Prostate gland (tissue), 2 donors: ENCODE measurements around the gene FRMD5.

ENCODE experiments used
- POLR2A ChIP-seq: fragments of 450-650 bp; IDR thresholded peaks from one replicate; pipeline ENCODE4 v1.6.1; 2016; ENCODE audit warnings: antibody characterized with exemption, mild to moderate bottlenecking
- POLR2AphosphoS5 ChIP-seq: sonication (generic); formaldehyde crosslinking; IDR thresholded peaks from one replicate; pipeline ENCODE4 v1.6.1; 2017; ENCODE audit warnings: antibody characterized with exemption
- TF ChIP-seq, protein P1 (sequence below), 4 experiments: fragments of 200-600 bp in 2 of 4; fragments of 450-650 bp in 2 of 4; sonication (generic) in 2 of 4; IDR thresholded peaks; 1 replicate in 3 of 4; 2 replicates in 1 of 4; pipeline ENCODE4 v1.5.1; 2016 to 2019; ENCODE audit warnings: antibody characterized with exemption in 4 of 4, mild to moderate bottlenecking in 2 of 4, moderate library complexity in 2 of 4

DNA sequence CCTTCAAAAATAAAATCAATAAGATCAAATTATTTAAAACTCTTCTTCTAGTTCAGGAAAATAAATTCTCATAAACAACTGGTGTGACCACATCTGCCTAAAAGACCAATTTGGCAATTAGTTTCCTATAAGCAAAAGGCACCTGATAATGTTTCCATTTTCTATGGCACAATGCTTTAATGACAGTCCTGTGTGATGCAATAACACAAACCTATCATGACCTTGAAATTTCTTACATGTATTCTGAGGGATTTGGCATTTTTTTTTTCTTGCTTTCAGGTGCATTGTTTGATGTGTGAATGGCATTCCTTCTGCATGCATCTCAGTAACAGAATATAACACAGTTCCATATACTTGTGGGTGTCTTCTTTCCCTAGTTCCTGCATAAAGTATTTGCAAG, 32.5 kb upstream of the FRMD5 start:
- TF ChIP-seq, protein P1, sequence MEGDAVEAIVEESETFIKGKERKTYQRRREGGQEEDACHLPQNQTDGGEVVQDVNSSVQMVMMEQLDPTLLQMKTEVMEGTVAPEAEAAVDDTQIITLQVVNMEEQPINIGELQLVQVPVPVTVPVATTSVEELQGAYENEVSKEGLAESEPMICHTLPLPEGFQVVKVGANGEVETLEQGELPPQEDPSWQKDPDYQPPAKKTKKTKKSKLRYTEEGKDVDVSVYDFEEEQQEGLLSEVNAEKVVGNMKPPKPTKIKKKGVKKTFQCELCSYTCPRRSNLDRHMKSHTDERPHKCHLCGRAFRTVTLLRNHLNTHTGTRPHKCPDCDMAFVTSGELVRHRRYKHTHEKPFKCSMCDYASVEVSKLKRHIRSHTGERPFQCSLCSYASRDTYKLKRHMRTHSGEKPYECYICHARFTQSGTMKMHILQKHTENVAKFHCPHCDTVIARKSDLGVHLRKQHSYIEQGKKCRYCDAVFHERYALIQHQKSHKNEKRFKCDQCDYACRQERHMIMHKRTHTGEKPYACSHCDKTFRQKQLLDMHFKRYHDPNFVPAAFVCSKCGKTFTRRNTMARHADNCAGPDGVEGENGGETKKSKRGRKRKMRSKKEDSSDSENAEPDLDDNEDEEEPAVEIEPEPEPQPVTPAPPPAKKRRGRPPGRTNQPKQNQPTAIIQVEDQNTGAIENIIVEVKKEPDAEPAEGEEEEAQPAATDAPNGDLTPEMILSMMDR (IDR thresholded peaks at IDR 0.05): no peak
- no peak for TF ChIP-seq POLR2AphosphoS5
- TF ChIP-seq POLR2A: no peak
